Liver (tissue), 3 donors: ENCODE data around the gene CAV1.

Experiments
- EGR1 ChIP-seq, 2 donors: IDR thresholded peaks; 2 replicates each; pipeline ENCODE4 v1.6.1; 2016 to 2018; ENCODE audit warnings: antibody characterized with exemption in 2 of 2, low read depth in 2 of 2
- FOXA1 ChIP-seq: IDR thresholded peaks from 2 replicates; pipeline ENCODE4 v1.6.1; 2016; ENCODE audit warnings: antibody characterized with exemption
- FOXA2 ChIP-seq: IDR thresholded peaks from 2 replicates; pipeline ENCODE4 v1.6.1; 2016; ENCODE audit warnings: antibody characterized with exemption
- GABPA ChIP-seq, 2 donors: IDR thresholded peaks in 1 of 2; conservative IDR thresholded peaks in 1 of 2; 2 replicates each; pipeline ENCODE4 v1.6.1; 2016; ENCODE audit warnings: antibody characterized with exemption in 2 of 2, mild to moderate bottlenecking in 1 of 2, moderate library complexity in 1 of 2
- JUND ChIP-seq, 2 donors: IDR thresholded peaks; 2 replicates each; pipeline ENCODE4 v1.6.1; 2016; ENCODE audit warnings: antibody characterized with exemption in 2 of 2
- RAD21 ChIP-seq, 2 donors: IDR thresholded peaks; 2 replicates each; pipeline ENCODE4 v1.6.1; 2016; ENCODE audit warnings: antibody characterized with exemption in 2 of 2, mild to moderate bottlenecking in 2 of 2
- RXRA ChIP-seq, 2 donors: IDR thresholded peaks; 2 replicates each; pipeline ENCODE4 v1.6.1; 2017 to 2018; ENCODE audit warnings: antibody characterized with exemption in 2 of 2, mild to moderate bottlenecking in 1 of 2
- SP1 ChIP-seq: IDR thresholded peaks from 2 replicates; pipeline ENCODE4 v1.6.1; 2018; ENCODE audit warnings: antibody characterized with exemption, mild to moderate bottlenecking
- TAF1 ChIP-seq: conservative IDR thresholded peaks from 2 replicates; pipeline ENCODE4 v1.6.1; 2016; ENCODE audit warnings: antibody characterized with exemption, mild to moderate bottlenecking
- TF ChIP-seq, protein P1 (sequence below): fragments of 150-350 bp; IDR thresholded peaks from 2 replicates; pipeline ENCODE4 v1.5.1; 2017; ENCODE audit warnings: improper control_type of control experiment, low read depth, low read length; ENCODE audit not compliant: missing input control
- TF ChIP-seq, protein P2 (sequence below): IDR thresholded peaks from 2 replicates; pipeline ENCODE4 v1.6.1; 2016; ENCODE audit warnings: antibody characterized with exemption
- TF ChIP-seq, protein P3 (sequence below): IDR thresholded peaks from 2 replicates; pipeline ENCODE4 v1.6.1; 2016; ENCODE audit warnings: antibody characterized with exemption
- donor health status: healthy.
- donor health status: healthy.

DNA sequence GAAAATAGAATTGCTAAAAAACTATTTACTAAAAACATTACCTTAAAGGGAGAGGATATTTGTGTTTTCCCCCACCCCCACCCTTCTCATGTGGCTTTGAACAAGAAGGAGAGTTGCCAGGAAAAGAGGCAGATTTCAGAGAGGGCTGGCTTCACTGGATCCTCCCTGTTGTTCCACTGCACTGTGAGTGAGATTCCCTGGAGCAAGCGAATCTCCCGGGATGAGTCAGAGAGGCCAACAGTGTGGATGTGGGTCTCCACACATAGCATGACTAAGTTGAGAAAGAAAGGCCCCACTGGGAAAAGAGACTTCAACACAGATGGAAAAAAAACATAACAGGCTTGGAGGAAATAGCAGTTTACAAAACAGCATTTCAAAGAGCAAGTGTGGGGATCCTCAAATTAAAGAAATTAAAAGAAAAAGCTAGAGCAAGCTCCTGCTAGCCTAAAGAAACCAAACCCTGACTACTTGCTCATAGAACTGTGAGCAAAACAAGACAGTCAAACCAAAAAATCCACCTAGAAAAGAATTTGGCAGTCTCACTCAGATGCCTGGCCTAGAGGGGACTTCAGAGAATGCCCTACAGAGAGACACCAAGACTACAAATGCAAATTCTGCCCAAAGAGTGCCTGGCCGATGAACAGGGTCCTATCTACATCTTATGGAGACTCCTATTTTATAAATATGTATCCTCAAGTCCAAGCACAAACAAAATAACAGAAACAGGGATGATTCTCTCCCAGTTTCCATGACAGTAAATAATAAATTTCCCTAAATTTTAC is 3.4 kb downstream of the CAV1 start:
- TF ChIP-seq, protein P1, sequence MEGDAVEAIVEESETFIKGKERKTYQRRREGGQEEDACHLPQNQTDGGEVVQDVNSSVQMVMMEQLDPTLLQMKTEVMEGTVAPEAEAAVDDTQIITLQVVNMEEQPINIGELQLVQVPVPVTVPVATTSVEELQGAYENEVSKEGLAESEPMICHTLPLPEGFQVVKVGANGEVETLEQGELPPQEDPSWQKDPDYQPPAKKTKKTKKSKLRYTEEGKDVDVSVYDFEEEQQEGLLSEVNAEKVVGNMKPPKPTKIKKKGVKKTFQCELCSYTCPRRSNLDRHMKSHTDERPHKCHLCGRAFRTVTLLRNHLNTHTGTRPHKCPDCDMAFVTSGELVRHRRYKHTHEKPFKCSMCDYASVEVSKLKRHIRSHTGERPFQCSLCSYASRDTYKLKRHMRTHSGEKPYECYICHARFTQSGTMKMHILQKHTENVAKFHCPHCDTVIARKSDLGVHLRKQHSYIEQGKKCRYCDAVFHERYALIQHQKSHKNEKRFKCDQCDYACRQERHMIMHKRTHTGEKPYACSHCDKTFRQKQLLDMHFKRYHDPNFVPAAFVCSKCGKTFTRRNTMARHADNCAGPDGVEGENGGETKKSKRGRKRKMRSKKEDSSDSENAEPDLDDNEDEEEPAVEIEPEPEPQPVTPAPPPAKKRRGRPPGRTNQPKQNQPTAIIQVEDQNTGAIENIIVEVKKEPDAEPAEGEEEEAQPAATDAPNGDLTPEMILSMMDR: no peak
- TF ChIP-seq, protein P2, sequence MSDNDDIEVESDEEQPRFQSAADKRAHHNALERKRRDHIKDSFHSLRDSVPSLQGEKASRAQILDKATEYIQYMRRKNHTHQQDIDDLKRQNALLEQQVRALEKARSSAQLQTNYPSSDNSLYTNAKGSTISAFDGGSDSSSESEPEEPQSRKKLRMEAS: no peak
- no peak for TF ChIP-seq GABPA (IDR thresholded peaks at IDR 0.05 in 1 of 2, conservative IDR thresholded peaks at IDR 0.05 in 1 of 2)
- no peak for TF ChIP-seq EGR1 (IDR thresholded peaks at IDR 0.05; ENCODE audit: low read depth in 2 of 2)
- TF ChIP-seq TAF1: no peak
- no peak for TF ChIP-seq SP1
- no peak for TF ChIP-seq FOXA2
- TF ChIP-seq JUND (IDR thresholded peaks at IDR 0.05): peak in 1 of 2 donors; percentile 28
- no peak for TF ChIP-seq RAD21 (IDR thresholded peaks at IDR 0.05)
- no peak for TF ChIP-seq FOXA1
- no peak for TF ChIP-seq RXRA (IDR thresholded peaks at IDR 0.05)
- TF ChIP-seq, protein P3, sequence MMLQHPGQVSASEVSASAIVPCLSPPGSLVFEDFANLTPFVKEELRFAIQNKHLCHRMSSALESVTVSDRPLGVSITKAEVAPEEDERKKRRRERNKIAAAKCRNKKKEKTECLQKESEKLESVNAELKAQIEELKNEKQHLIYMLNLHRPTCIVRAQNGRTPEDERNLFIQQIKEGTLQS: no peak
